ENCODE measurements around the gene CHRDL1. TPM values are rescaled to one million over a fixed set of nuclear protein-coding genes. Genes with fewer than 3 reads are reported as not detected.

CHRDL1 gene
- polyA plus RNA-seq, 1 donor from 2014 or later: 2.0 TPM

GRCh38 chrX:110671068-110671803 is 124.4 kb downstream of the CHRDL1 start:
- no peak overlapping the region for H2AFZ ChIP-seq (ENCODE audit: low read depth, low read length)
- H3F3A ChIP-seq (ENCODE audit: insufficient read depth, low read length, poor library complexity, severe bottlenecking): no peaks in the 10 kb centered on the region
- H3K9me2 ChIP-seq (ENCODE audit: insufficient read depth, low read length): no peaks in the 10 kb centered on the region
- H3K4me3 ChIP-seq (ENCODE audit: low read length): no peak overlapping the region
- H3K9ac ChIP-seq (ENCODE audit: low read length): no peak overlapping the region
- H3K27me3 ChIP-seq (ENCODE audit: insufficient read depth, low read depth, low read length): no peaks in the 10 kb centered on the region
- TF ChIP-seq EZH2 (IDR thresholded peaks at IDR 0.05; ENCODE audit: borderline replicate concordance, insufficient read depth, low read length, poor library complexity, severe bottlenecking) (no peak), REST (IDR thresholded peaks at IDR 0.05; ENCODE audit: borderline replicate concordance) (no peak), MXI1 (conservative IDR thresholded peaks at IDR 0.05; ENCODE audit: poor library complexity, severe bottlenecking) (no peak), SMC3 (conservative IDR thresholded peaks at IDR 0.05; ENCODE audit: poor library complexity) (no peak), RAD21 (conservative IDR thresholded peaks at IDR 0.05) (no peak), POLR2AphosphoS5 (IDR thresholded peaks at IDR 0.05) (no peak), CTCF (IDR thresholded peaks at IDR 0.05; ENCODE audit: poor library complexity, severe bottlenecking) (no peak), EP300 (conservative IDR thresholded peaks at IDR 0.05; ENCODE audit: poor library complexity, severe bottlenecking) (no peak), TAF1 (IDR thresholded peaks at IDR 0.05; ENCODE audit: low read depth) (no peak)
- H4K20me1 ChIP-seq (ENCODE audit: insufficient read depth): no peaks in the 10 kb centered on the region
- no peaks in the 10 kb centered on the region for H3K79me2 ChIP-seq (replicated peaks; ENCODE audit: insufficient read depth, low read length)
- H3K36me3 ChIP-seq (ENCODE audit: insufficient read depth, low read length): no peaks in the 10 kb centered on the region
- H3K27ac ChIP-seq (ENCODE audit: low read length): no peak overlapping the region
- no peak overlapping the region for H3K4me2 ChIP-seq (ENCODE audit: low read length)
- H3K9me3 ChIP-seq (ENCODE audit: low read length): no peaks in the 10 kb centered on the region

GRCh38 chrX:110669572-110669971 is 126.0 kb downstream of the CHRDL1 start:
- no peak for TF ChIP-seq MXI1 (conservative IDR thresholded peaks at IDR 0.05; ENCODE audit: poor library complexity, severe bottlenecking)
- no peak for TF ChIP-seq CTCF (IDR thresholded peaks at IDR 0.05; ENCODE audit: poor library complexity, severe bottlenecking)
- TF ChIP-seq EP300 (conservative IDR thresholded peaks at IDR 0.05; ENCODE audit: poor library complexity, severe bottlenecking): no peak
- no peak for TF ChIP-seq RAD21 (conservative IDR thresholded peaks at IDR 0.05)
- TF ChIP-seq TAF1 (IDR thresholded peaks at IDR 0.05; ENCODE audit: low read depth): no peak
- no peak for TF ChIP-seq REST (IDR thresholded peaks at IDR 0.05; ENCODE audit: borderline replicate concordance)
- TF ChIP-seq SMC3 (conservative IDR thresholded peaks at IDR 0.05; ENCODE audit: poor library complexity): no peak
- Histone ChIP-seq H3K9me2 (ENCODE audit: insufficient read depth, low read length) (no peaks in the 10 kb centered on the region), H3K79me2 (replicated peaks; ENCODE audit: insufficient read depth, low read length) (no peaks in the 10 kb centered on the region), H3K36me3 (ENCODE audit: insufficient read depth, low read length) (no peaks in the 10 kb centered on the region), H3K27ac (ENCODE audit: low read length) (no peak overlapping the region), H3K4me2 (ENCODE audit: low read length) (no peak overlapping the region), H3K27me3 (ENCODE audit: insufficient read depth, low read depth, low read length) (no peaks in the 10 kb centered on the region), H3K9ac (ENCODE audit: low read length) (no peak overlapping the region), H3F3A (ENCODE audit: insufficient read depth, low read length, poor library complexity, severe bottlenecking) (no peaks in the 10 kb centered on the region), H4K20me1 (ENCODE audit: insufficient read depth) (no peaks in the 10 kb centered on the region), H2AFZ (ENCODE audit: low read depth, low read length) (no peak overlapping the region), H3K4me3 (ENCODE audit: low read length) (no peak overlapping the region), H3K9me3 (ENCODE audit: low read length) (no peaks in the 10 kb centered on the region)

Data from neural cell (in vitro differentiated cells).